GM21360 (cell line): Measurements from ENCODE around the gene STXBP6.
"Not testable (repeated sequence)": the region's sequence is repeated elsewhere in the genome, so short reads cannot be mapped to it uniquely, and the experiment has no call there.

Experiments
- ATAC-seq: cut with Tn5 transposase; IDR thresholded peaks from one replicate; pipeline ENCODE4 v1.9.1; 2021; ENCODE audit warnings: mild to moderate bottlenecking, moderate library complexity; ENCODE audit not compliant: unreplicated experiment

Gene STXBP6

DNA sequence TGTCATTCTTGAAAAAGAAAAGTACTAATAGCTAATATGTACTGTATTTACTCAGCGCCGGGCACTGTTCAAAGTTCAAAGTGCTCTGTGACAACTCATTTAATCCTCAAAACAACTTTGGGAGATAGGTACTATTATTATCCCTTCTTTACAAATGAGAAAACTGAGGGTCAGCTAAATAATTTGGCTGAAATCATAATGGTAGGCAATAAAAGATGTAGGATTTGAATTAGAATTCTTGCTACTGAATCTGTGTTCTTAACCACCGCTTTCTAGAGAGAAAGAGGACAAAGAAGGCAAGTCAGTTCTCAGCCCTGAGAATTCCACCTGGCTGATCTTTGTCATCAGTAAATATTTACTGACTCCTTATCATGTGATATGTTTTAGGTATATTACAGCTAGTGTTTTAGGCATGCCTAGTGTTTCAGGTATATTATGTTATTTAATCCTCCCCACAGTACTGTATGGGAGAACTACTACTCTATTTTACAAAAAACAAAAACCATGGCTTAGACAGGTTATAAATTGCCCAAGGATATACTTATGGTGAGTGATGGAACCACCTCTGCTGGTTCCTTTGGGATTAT is 210.2 kb downstream of the STXBP6 start:
- ATAC-seq: no peak

DNA sequence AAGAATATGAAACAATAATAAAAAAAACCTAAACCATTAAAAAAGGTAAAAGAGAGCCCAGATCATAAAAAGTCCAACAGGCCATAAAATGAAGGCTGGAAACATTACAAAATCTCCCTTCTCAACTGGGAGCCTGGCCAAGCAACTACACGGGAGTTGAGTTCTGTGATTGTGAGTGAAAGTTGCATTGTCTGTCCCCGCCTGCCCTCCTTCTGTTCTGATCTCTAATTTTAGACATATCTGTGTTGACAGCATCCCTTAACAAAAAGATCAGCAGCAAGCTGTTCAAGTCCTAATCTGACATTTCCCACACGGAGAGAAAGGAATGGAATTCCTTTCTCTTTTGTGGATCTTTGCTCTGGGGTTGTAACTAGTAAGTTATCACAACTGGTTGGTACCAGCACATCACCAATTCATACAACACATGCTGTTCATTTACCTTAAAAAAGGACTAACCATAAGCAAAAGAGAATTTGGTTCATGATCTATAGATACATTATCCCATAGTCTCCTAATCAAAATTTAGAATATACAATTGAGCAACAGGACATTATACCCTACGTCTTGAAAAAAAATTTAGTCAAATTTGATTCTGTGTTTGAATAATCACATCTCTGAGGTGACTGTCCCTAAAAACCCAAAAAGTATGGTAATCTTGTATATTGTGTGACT is 210.9 kb downstream of the STXBP6 start:
- no peak for ATAC-seq

DNA sequence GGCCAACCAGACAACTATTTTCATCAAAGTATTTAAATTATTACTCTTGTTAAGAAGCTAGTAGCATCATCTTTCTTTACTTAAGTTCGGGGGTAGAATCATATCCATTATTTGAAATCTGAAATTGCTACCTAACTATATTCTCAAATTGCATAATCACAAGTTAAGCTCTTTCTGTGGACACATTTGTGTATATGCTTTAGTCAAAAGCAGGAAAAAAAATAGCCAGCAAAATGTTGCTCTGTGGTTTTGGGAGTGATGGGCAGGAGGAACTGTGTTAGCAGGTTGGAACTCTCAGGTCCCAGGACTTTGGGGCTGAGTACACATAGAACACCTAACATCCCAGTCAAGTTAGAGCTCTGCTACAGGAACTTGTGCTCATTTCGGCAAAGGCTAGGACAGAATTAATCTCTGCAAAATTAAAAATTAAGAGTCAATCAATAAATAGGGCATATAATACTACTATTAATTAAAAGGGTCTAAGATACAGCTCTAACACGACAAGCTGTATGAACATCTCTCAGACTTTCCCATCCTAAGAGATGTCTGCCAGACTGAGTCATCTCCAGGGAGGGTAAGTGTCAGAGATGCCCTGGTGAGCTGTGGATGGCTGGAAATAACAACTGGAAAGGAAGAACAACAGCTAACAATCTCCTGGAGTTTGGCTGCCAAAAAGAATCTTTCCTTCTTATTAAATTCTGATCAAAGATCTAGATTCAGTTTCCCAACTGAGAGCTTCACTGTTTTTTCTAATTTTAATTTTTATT is 212.5 kb downstream of the STXBP6 start:
- ATAC-seq: no peak

DNA sequence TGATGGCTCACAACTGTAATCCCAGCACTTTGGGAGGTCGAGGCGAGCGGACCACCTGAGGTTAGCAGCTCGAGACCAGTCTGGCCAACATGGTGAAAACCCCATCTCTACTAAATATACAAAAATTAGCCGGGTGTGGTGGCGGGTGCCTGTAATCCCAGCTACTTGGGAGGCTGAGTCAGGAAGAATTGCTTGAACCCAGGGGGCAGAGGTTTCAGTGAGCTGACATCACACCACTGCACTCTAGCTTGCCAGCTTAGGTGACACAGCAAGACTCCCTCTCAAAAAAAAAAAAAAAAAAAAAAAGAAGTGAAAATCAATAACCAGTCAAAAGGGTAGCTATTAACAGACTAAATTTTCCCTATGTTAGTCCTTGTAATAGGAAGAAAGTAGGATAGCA is 213.6 kb downstream of the STXBP6 start:
- ATAC-seq: not testable (repeated sequence)

DNA sequence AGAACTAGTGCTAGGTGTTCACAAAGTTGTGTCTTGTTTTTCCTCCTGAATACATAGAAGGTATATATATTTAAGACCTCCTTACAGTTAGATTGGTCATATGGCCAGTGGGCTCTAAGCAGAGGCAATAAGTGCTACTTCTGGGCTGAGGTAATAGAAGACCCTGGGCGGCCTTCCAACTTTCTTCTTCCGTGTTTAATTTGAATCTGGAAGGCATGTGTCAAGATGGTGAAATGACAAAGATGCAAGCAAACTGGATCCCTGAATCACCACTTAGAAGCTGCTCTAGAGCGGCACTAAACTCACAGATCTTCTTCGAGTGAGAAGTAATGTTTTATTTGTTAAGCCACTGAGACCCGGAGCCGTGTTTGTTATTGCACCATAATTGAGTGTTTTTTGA is 215.0 kb downstream of the STXBP6 start:
- ATAC-seq: no peak

DNA sequence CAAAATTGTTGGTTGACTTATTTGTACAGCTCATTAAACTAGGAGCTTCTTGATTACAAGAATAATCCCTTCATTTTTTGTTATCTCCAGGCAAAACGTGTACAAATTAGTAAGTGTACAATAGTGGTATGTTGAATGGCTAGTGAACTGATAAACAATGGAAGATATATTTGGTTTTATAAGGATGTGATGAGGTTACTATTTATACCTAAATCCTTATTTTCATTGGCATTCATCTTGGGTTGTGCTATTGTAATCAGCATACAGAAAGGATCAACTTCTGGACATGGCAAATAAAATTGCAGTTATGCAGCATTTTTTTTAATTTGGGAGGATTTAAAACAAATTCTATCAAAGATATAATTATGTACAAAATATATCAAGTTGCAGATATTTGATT is 216.6 kb downstream of the STXBP6 start:
- ATAC-seq: no peak

DNA sequence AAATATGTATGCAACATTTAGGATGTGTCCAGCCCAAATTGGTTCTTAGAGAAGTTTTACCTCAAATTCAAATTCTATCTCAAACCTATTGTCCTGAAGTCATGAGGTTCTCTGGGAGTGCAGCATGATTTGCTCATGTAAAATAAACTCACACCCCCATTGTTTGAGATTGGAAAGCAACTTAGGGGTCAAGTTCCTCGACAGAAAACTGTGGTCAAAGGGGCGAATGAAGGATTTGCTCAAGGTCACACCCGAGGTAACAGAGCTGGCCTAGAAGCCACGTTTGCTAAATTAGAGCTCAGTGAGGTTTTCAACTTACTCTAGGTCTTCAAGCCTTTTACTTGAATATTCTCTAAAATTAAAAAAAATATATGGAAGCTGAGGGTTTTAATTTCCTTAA is 218.3 kb downstream of the STXBP6 start:
- no peak for ATAC-seq

DNA sequence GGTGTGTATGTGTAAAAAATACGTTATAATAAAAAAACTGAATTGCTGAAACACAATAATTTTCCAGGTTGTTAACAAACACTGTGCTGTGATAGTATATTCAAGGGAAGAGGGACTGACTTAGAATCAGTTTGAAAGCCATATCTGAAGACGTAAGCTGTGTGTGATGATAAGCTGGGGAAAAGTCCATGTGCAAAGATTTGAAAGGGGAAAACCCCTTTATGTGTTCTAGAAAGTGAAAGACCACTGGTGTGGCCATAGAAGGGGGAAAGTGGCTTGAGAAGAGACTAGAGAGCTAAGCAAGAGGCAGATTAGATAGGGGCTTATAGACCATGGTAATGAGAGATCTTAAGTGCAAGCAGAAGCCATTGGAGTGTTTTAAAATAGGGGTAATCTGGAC is 220.1 kb downstream of the STXBP6 start:
- no peak for ATAC-seq

DNA sequence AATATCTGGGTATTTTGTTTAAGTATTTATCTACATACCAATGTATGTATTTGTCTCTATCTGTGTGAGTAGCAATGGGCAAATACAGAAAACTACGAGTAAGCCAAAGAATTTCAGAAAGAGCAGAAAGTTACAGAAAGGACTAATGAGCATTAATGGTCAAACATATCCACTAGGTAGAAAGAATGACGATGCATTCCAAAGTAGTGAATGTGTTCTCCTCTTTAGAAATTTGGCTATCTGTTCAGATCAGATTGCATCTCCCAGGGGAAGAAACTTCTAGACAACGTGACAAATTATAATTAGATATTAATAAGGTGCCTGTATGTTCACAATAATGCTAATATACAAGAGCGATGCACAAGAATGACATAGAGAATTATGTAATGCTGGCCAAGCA is 221.5 kb downstream of the STXBP6 start:
- ATAC-seq: no peak

DNA sequence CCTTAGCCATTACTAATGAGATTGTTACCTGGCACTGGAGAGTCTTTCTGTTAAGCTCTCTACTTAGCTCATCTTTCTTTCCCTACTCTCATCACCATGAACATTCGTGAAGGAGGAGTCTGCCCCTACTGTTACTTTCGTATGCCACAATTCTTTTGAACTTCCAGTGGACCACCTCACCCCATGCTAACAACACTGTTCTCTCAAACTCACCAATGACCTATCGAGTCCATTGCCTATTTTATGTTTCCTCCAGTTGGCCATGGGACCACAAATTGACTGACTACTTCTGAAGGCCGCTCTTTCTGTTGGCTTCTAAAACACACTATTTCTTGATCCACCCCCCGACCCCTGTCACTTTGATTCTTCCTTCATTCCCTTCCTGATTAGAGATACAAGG is 223.6 kb downstream of the STXBP6 start:
- no peak for ATAC-seq

DNA sequence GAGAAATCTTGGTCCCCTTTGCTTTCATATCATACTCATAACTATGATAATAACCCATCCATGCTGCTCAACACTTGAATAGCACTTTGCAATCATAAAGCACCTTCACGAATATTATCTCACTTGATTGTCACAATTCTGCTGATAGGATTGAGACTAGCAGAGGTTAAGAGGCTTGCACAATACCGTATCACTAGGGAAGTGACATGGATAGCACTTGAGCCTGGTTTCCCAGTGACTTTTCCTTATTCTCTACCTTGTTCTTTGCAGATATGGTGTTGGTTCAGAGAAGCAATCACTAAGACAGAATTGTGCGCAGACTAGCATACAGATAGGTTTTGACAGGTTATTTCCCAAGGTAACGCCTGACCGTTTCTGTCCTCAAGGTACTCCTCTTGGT is 229.3 kb downstream of the STXBP6 start:
- ATAC-seq: no peak

DNA sequence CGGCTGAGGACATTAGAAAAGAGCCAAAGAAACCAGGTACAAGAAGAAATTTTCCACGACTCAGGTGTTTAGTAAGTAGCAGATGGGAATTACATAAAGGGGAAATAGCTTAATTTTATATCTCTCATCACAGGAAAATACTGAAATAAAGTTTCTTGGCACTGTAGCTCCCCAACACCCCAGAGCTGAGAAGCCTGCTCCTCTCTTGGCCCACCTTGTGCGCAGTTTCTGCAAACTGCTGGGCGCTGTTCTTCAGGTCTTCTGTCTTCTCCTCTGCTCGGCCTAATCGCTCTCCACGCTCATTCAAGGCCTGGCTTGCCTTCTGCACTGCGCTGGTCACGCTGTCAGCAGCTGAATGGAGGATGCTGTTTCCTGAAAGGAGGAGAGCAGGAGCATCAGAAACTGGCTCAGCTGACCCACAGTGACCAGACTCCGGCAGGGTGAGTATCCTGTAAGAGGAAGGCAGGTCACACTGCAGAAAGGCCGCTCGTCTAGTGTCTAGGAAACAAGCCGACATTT is 231.1 kb downstream of the STXBP6 start:
- no peak for ATAC-seq

DNA sequence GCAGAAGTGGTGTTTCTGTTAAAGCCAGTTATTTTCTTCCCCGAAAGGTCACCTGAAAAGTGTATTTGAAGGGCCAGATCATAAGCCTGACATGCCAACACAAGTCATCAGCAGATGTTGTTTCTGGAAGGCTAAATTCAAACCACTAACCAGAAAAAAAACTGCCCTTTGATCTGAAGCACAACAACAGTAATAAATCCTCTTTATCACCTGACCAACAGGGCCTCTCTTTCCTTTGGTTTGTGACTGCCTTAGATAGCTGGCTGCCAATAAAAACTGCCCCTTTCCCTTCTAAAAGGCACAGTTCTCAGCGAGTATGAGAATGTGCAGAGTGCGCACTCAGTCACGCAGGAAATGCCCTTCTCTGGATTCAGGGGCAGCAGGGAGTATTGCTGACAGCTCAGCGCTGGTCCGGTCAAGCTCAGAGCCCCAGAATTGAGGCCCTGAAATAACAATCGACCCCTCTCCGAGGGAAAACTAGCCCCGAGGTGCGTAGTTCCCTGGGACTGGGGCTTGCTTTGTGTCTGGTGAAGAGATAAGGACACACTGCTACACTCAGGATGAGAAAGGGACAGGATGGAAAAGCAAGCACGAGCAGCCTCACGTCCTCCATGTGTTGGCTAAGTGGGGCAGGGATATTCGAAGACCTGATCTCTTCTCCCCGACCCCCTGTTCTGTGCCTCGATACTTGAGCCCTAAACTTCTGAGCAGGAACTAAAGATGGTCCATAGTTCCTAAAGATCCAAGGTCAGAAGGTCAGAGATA is 231.7 kb downstream of the STXBP6 start:
- ATAC-seq: no peak

DNA sequence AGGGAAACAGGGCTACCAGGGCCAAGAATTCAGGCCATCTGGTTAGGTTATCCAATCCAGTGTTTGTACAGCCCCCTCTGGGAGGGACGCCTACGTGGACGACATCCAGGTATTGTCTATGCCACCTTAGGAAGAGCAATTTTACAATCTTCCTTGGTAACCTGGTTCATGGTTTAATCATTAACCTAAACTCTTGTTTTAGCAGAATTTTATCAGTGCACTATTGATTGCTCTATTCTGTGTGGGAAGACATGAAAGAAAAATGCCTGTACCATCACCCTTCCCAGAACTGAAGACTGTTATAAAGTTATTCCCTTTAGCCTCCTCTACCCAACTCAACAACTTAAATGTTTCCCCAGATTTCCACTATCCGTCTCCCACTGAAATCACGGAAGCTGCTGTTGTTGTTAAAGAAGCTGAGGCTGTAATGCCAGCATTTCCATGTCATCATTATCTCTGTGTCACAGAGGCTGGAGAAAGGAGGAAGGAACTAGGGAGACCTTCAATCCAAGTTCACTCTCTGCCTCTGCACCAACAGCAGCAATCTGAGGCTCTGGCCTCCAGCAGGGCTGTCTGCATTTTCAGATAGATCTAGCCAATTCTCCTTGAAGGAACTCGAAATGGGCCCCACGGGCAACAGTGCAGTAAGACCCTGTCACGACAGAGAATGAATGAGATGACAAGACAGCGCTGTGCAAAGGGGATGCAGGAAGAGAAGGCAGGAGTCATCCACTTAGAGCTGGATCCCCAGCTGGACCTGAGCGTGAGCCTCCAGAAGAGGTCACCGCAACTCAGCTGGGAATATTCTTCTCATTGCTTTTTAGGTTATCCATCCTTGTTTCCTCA is 232.5 kb downstream of the STXBP6 start:
- no peak for ATAC-seq

DNA sequence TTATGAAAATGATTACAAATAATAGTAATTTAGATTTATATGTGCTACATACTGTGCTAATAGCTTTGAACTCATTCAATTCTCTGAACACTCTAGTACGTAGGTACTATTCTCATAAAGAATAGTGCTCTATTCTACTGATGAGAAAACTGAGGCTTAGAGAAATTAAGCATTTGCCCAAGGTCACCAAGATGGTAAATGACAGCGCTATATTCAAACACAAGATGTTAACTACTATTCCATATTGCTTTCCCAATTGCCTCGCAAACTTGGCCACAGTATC is 233.1 kb downstream of the STXBP6 start:
- no peak for ATAC-seq

DNA sequence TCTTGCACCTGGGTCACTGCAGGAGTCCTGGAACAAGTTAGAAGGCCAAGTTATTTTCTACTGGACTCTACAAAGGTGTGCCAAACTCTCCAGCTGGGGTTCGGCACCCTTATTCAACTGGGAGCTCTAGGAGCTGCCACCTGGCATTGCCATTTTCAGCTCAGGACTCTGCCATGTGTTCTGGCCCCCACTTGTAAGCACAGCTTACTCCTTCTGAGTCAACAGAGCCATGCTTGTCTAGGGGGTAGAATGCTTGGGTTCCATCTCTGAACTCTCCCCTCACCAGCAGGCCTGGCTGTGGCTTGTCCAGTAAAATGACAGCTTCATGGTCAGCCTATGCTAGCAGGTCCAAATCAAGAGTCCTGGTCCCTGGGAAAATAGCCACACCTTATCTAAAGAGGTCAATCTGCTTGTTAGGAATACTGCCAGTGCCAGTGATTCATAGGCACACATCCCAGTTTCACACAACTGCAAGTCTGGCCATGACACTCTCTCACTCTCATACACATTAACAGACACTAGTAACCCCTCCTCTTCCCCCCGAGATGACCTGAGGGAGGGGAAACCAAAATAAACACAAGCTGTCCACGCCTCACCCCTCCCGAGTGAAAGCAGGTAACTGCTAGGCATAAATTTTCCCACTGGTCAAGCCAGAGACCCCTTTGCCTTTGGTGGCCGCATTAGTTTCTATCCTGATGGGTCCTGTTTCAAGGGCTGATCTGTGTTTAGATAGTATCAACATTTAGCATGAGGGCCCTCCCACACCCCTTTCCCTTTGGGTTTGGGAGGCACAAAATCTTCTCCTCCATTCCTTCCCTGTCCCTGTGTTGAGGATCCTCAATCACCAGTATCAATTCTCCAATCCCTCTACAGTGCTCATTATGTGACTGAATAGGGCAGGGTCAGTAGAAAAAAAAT is 233.7 kb downstream of the STXBP6 start:
- ATAC-seq: no peak

DNA sequence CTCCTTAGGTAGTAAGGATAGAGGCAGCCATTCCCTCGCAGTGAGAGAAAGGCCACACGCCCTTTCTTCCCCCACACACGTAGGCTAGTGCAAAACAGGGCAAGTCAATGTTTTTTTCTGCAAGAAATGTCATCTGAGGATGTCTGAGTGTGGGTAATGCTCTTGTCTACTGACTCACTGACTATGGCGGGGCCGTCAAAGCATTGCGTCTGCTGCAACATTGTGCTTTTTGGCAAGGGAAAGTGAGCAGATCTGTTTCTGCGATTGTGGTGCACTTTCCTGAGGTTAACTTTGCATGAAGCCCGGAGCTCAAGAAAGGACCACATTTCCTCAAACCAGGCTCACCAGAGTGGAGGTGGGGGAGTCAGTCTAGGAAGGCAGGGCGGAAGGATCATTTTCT is 234.4 kb downstream of the STXBP6 start:
- ATAC-seq: no peak

DNA sequence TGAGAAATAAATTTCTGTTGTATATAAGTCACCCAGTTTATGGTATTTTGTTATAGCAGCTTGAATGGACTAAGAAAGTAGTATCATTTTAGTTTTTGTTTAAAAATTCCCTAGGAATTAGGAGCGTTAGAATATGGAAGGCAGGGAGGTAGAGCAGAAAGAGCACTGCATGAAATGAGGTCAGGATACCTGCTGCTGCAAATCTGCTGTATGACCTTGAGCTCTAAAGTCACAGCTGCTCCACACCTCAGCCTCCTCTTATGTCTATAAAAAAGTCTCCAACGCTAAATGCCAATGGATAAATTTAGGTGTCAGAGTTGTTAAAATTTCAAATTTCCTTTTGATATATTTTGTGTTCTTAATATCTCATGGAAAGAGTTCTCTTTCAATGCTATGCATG is 235.0 kb downstream of the STXBP6 start:
- no peak for ATAC-seq

DNA sequence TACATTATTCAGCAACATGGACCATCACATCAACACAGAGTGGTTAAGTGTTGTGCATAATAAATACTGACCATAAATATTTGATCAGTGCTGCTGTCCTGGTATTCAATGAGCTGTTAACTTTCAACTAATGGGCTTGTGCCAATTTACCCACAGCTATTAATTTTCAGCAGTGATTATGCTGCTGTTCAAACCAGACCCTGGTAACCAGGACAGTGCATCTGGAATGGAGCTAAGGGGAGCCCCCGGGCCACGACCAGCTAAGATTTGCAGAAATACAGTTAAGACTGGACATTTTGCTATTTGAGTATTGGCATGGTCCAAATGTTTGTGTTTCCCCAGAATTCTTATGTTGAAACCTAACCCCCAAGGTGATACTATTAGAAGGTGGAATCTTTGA is 235.6 kb downstream of the STXBP6 start:
- ATAC-seq: no peak

DNA sequence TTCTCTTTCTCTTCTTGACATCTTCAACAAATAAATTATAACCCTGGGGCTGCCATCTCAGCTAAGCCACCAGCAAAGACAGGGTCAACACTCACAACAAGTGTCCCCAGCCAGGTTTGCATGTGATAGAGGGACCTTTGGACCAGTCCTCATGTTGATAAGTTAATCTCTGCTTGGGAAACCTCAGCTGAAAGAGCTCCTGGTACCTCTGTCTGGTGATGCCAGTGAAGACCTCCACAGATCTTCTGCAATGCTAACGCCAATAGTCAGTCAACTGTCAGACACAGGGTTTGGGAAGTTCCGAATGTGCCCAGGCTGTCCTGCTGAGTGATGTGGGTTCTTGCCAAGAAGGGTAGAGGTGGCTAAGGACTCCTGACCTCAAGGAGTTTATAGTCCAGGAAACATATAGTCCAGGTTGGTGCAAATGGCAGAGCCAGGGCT is 236.1 kb downstream of the STXBP6 start:
- no peak for ATAC-seq
